B cell (primary cell): ENCODE results near the gene FRMPD3. TPM values are rescaled to one million over a fixed set of nuclear protein-coding genes. Genes with fewer than 3 reads are reported as not detected.

Experiments
- ATAC-seq: fragments of 200-7000 bp; cut with Tn5 transposase; one replicate; pipeline ENCODE4 v1.10.0; 2021; ENCODE audit warnings: low read depth, mild to moderate bottlenecking, moderate number of reproducible peaks, moderate library complexity
- CTCF ChIA-PET: fragments of 350-600 bp; sonication (Branson Sonifier 250); formaldehyde crosslinking; loops from one replicate; lab custom pipeline; 2021; ENCODE audit warnings: antibody characterized with exemption, inconsistent platforms; lab: Charles Lee
- POLR2A ChIA-PET: fragments of 350-600 bp; sonication (Branson Sonifier 250); formaldehyde crosslinking; loops from one replicate; lab custom pipeline; 2021; ENCODE audit warnings: antibody characterized with exemption; lab: Charles Lee
- DNase-seq: peaks from one replicate; pipeline ENCODE4 v3.0.0; 2013
- H2AFZ ChIP-seq: 2 replicates; pipeline ENCODE4 v1.6.1; 2012; ENCODE audit warnings: mild to moderate bottlenecking, low read depth, low read length; ENCODE audit not compliant: insufficient read depth, poor library complexity, severe bottlenecking
- H3K27ac ChIP-seq, 2 donors: 1 replicate in 1 of 2; 2 replicates in 1 of 2; pipeline ENCODE4 v1.5.1; 2012 to 2013; ENCODE audit warnings: low read length in 2 of 2, mild to moderate bottlenecking in 2 of 2, moderate library complexity in 1 of 2
- H3K27me3 ChIP-seq, 4 experiments: fragments of 200-600 bp in 1 of 4; sonication (generic) in 1 of 4; replicated peaks in 1 of 4; 1 replicate in 2 of 4; 2 replicates in 2 of 4; pipeline versions ENCODE4 v1.6.1 to v1.7.0; 2013 to 2016; ENCODE audit warnings: low read length in 3 of 4, mild to moderate bottlenecking in 2 of 4, mixed read lengths in 1 of 4, moderate library complexity in 1 of 4; ENCODE audit not compliant: insufficient read depth in 4 of 4, control insufficient read depth in 3 of 4; ENCODE audit errors: control extremely low read depth in 1 of 4
- H3K36me3 ChIP-seq, 2 experiments: replicated peaks in 1 of 2; 1 replicate in 1 of 2; 2 replicates in 1 of 2; pipeline versions ENCODE4 v1.6.1 to v1.7.1; 2013; ENCODE audit warnings: low read length in 1 of 2; ENCODE audit not compliant: insufficient read depth in 2 of 2, control insufficient read depth in 1 of 2; ENCODE audit errors: control extremely low read depth in 1 of 2, extremely low read depth in 1 of 2
- H3K4me1 ChIP-seq, 2 donors: fragments of 200-600 bp in 1 of 2; sonication (generic) in 1 of 2; 1 replicate in 1 of 2; 2 replicates in 1 of 2; pipeline versions ENCODE4 v1.5.1 to v1.6.1; 2013 to 2017; ENCODE audit warnings: low read length in 2 of 2; ENCODE audit not compliant: control insufficient read depth in 2 of 2, insufficient read depth in 2 of 2
- H3K4me2 ChIP-seq: replicated peaks from 2 replicates; pipeline ENCODE3; 2012; ENCODE audit warnings: mild to moderate bottlenecking, low read depth, low read length; ENCODE audit not compliant: poor library complexity, severe bottlenecking
- H3K4me3 ChIP-seq, 5 experiments: fragments of 200-600 bp in 1 of 5; sonication (generic) in 1 of 5; 1 replicate in 3 of 5; 2 replicates in 2 of 5; pipeline versions ENCODE4 v1.5.1 to v1.7.0; 2011 to 2016; ENCODE audit warnings: low read length in 4 of 5, mild to moderate bottlenecking in 4 of 5, low read depth in 2 of 5, control low read depth in 1 of 5, moderate library complexity in 1 of 5; ENCODE audit not compliant: insufficient read depth in 1 of 5; ENCODE audit errors: control extremely low read depth in 1 of 5, extremely low read depth in 1 of 5
- H3K79me2 ChIP-seq: fragments of 200-600 bp; sonication (generic); one replicate; pipeline ENCODE4 v1.6.0; 2016; ENCODE audit warnings: low read length; ENCODE audit not compliant: control insufficient read depth, insufficient read depth
- H3K9ac ChIP-seq: fragments of 200-600 bp; sonication (generic); 2 replicates; pipeline ENCODE4 v1.6.1; 2017; ENCODE audit warnings: mild to moderate bottlenecking, low read length, moderate library complexity
- H3K9me3 ChIP-seq, 3 donors: one replicate each; pipeline versions ENCODE4 v1.6.1 to v1.7.1; 2013; ENCODE audit warnings: low read length in 2 of 3; ENCODE audit not compliant: control insufficient read depth in 2 of 3, insufficient read depth in 1 of 3; ENCODE audit errors: control extremely low read depth in 1 of 3
- H4K20me1 ChIP-seq: 2 replicates; pipeline ENCODE4 v1.6.0; 2012; ENCODE audit warnings: mild to moderate bottlenecking, low read length; ENCODE audit not compliant: insufficient read depth, control insufficient read depth, poor library complexity, severe bottlenecking
- H3K27ac Mint-ChIP-seq: one replicate; pipeline ENCODE4 v1.8.0; 2021; ENCODE audit warnings: mixed read lengths
- H3K27me3 Mint-ChIP-seq: one replicate; pipeline ENCODE4 v1.8.0; 2021; ENCODE audit warnings: mixed read lengths
- H3K4me1 Mint-ChIP-seq: one replicate; pipeline ENCODE4 v1.8.0; 2021; ENCODE audit warnings: mixed read lengths
- H3K4me3 Mint-ChIP-seq: one replicate; pipeline ENCODE4 v1.8.0; 2021; ENCODE audit warnings: mixed read lengths
- H3K9me3 Mint-ChIP-seq: one replicate; pipeline ENCODE4 v1.8.0; 2022; ENCODE audit warnings: mixed read lengths; ENCODE audit not compliant: insufficient read depth
- CTCF ChIP-seq: fragments of 200-600 bp; IDR thresholded peaks from one replicate; pipeline ENCODE4 v1.8.0; 2022; ENCODE audit warnings: antibody characterized with exemption, mild to moderate bottlenecking
- EZH2 ChIP-seq: IDR thresholded peaks from 2 replicates; pipeline ENCODE4 v1.6.1; 2012; ENCODE audit warnings: borderline replicate concordance, low read depth, mild to moderate bottlenecking, moderate library complexity, low read length; ENCODE audit not compliant: insufficient read depth, poor library complexity, severe bottlenecking
- WGBS: methylation state at CpG from one replicate; pipeline ENCODE4 v1.1.5; 2013; ENCODE audit warnings: missing lambda C conversion rate; ENCODE audit not compliant: insufficient coverage; 5-methylcytosine and 5-hydroxymethylcytosine counted together
- intact Hi-C: fragments of 100-400 bp; cut with micrococcal nuclease; formaldehyde crosslinking; loops from one replicate; pipeline ENCODE4 v1.10.0; 2022
- polyA minus RNA-seq: library from RNA; depleted of rRNA, polyadenylated mRNA; stranded (reverse); fragments of >200 nt; gene quantifications from 2 replicates; pipeline ENCODE4 v1.2.3, GENCODE V29; 2012
- polyA plus RNA-seq: library from polyadenylated mRNA; depleted of rRNA; stranded (reverse); fragments of >200 nt; gene quantifications from 2 replicates; pipeline ENCODE4 v1.2.3, GENCODE V29; 2012
- total RNA-seq, 2 donors: library from RNA; stranded (reverse); fragments of 120-200 nt in 1 of 2; gene quantifications; 1 replicate in 1 of 2; 2 replicates in 1 of 2; pipeline versions ENCODE4 v1.2.3 to v1.2.4, GENCODE V29; 2013 to 2022

The FRMPD3 gene
- total RNA-seq (1.1 TPM in 2 replicates), polyA plus RNA-seq (2.2 and 2.9 TPM in 2 replicates), polyA minus RNA-seq (1.5 and 4.5 TPM in 2 replicates)
- total RNA-seq (2013): 0.82 TPM

GRCh38 chrX:107448998-107449835 is at the start of gene FRMPD3:
Gene FRMPD3, plus strand, starts transcription at chrX:107449652. Its CDS starts 76,937 bp downstream, at chrX:107526589.
- peaks cover 7% of the 10 kb centered on the region for H3K27me3 Mint-ChIP-seq
- DNase-seq: peak; percentile 45

More at GRCh38 chrX:107448998-107449835, at the start of gene FRMPD3:
- H4K20me1 ChIP-seq: no peaks in the 10 kb centered on the region
- peak within 1 kb of the TSS; percentile 87 for H3K4me3 Mint-ChIP-seq
- POLR2A ChIA-PET: no interaction called here
- H3K9me3 ChIP-seq: no peaks in the 10 kb centered on the region
- H3K4me2 ChIP-seq: peak within 1 kb of the TSS; percentile 80
- peaks cover 28% of the 10 kb centered on the region for H3K4me1 Mint-ChIP-seq
- peak within 1 kb of the TSS; percentile 61 for H2AFZ ChIP-seq
- 3% methylated on average over 25 of the region's 69 CpGs for WGBS
- intact Hi-C loops: loop anchor here (2.0 kb wide), 1 partner anchor 328 kb away; the partner anchor contains the start of gene NCBP2L
- peak; percentile 44 for ATAC-seq
- H3K9ac ChIP-seq: peak within 1 kb of the TSS; percentile 50
- no peaks in the 10 kb centered on the region for H3K36me3 ChIP-seq
- no peak within 1 kb of the TSS for H3K27ac ChIP-seq
- H3K9me3 Mint-ChIP-seq: no peaks in the 10 kb centered on the region
- H3K4me3 ChIP-seq: peak within 1 kb of the TSS in 4 of 5 experiments; percentile 44 to 57 (median 56)
- CTCF ChIA-PET: no interaction called here
- peak within 1 kb of the TSS; percentile 84 for H3K27ac Mint-ChIP-seq
- no peaks in the 10 kb centered on the region for H3K79me2 ChIP-seq
- H3K4me1 ChIP-seq: peaks cover 20 to 37% of the 10 kb centered on the region in 2 donors
- H3K27me3 ChIP-seq: peaks cover 0 to 15% (median 2%) of the 10 kb centered on the region in 4 experiments
- TF ChIP-seq EZH2: no peak
- no peak for TF ChIP-seq CTCF
